HG02981 (cell line): ENCODE measurements around the gene MIEF2.

ENCODE experiments used
- ATAC-seq: cut with Tn5 transposase; IDR thresholded peaks from one replicate; pipeline ENCODE4 v1.9.1; 2021; ENCODE audit warnings: mild to moderate bottlenecking, moderate library complexity; ENCODE audit not compliant: unreplicated experiment

The MIEF2 gene

GRCh38 chr17:18254888-18255649 lies 5.4 kb upstream of the MIEF2 start:
- no peak for ATAC-seq

- no peak for ATAC-seq
Measured at GRCh38 chr17:18256351-18256750, 4.1 kb upstream of the MIEF2 start.

- ATAC-seq, result no peak
Measured at GRCh38 chr17:18256776-18257175, 3.7 kb upstream of the MIEF2 start.

DNA sequence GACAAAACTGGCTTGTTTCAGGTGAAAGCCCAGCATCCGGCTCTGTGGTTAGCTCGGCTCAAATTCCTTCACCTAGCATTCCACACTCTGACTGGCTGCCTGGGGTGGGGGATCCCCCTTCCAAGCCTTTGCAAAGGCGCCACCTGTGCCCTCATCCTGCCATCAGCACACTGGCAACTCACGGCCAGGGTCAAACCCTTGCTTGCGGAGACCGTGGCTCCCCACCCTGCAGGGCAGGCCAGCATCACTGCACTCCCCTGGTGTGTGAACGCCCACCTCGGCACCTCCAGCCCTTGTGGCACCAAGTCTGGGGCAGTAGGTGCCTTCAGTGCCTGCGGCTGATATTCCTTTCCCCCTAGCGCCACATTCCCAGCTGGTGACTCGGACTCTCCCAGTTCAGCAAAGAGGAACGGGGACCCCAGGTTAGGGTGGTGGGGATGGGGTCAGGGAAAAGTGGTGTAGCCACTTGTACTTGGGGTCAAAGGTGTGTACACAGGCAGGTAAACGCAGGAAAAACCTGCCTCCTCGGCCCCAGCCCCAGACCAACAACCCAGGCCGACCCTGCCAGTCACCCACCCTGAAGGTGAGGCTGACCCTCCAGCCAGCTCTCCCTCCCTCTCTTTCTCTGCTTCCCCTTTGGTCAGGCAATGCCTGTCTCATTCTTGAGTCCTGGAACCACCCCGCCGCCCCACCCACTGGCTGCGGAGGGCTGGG lies 3.0 kb upstream of the MIEF2 start:
- no peak for ATAC-seq

- ATAC-seq, result peak; percentile 36
Measured at GRCh38 chr17:18257982-18258355, 2.5 kb upstream of the MIEF2 start.

DNA sequence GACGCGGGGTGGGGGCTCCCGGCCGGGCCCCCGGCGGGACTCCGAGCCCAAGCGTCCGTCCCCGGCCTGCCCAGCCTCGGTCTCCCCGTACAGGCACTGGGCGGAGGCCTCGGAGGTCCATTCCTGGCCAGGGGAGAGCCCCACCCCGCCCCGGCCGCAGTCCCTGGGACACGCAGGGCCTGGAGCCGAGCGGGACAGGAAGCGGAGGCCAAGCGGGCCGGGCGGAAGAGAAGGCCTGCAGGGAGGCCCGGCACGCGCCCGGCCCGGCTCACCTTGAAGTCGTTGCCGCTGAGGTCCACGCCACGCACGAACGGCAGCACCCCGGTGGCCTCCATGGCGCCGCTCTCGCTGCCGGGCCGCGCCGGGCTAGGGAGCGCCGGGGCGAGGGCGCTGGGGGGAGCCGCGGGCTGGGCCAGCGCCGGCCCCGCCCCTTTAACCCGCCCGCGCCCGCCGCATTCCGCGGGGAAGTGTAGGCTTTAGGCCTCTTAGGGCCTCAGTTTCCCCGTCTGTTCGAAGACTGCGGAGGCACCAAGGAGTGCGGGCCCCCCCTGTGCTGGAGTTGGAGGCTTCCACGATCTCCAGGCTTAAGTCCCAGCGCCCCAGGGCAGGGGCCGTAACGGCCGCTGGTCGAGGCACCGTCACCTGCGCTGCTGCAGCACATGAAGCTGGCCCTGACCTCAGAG lies 2.0 kb upstream of the MIEF2 start, which contains the start of gene FLII:
Gene FLII (minus strand): TSS at position 383 of the 683 bp plus-strand sequence. CDS start 48 bp downstream, at position 335.
- ATAC-seq, result peak; percentile 28

- ATAC-seq, result peak; percentile 2
Measured at GRCh38 chr17:18259621-18260331, 686 bp upstream of the MIEF2 start.

DNA sequence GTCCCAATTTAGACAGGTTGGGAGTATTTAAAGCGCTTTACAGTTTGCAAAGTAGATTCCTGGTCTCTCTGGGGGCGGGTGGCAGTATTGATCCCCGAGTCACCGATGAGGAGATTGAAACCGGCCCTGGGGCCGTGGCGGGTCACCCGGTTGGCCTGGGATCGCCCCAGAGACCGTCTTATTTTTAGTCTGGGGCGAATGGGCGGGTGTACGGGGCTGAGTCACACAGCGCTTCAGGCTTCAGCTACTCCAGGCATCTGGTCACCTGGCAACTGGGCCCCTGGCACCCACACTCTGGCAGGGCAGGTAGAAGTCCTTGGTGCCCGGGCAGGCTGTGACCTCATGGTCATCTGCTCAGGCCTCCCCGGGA lies 669 bp downstream of the MIEF2 start:
- ATAC-seq, result no peak

- ATAC-seq, result no peak
Measured at GRCh38 chr17:18261659-18262058, 1.2 kb downstream of the MIEF2 start.

GRCh38 chr17:18262111-18262510 lies 1.6 kb downstream of the MIEF2 start:
- ATAC-seq, result no peak

DNA sequence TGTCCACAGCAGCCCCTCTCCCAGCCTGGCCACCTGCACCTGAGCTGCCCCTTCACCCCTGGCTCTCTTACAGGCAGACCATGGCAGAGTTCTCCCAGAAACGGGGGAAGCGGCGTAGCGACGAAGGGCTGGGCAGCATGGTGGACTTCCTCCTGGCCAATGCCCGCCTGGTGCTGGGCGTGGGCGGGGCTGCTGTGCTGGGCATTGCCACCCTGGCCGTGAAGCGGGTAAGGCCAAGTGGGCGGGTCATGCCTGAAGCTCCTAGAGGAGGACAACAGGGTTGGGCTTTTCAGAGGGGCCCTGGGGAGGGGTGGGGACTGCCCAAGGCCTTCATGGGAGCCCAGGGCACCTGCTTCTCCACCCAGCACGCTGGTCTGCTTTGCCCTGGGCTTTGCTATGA lies 2.2 kb downstream of the MIEF2 start:
- no peak for ATAC-seq

- ATAC-seq, result no peak
Measured at GRCh38 chr17:18263885-18264682, 3.6 kb downstream of the MIEF2 start.

DNA sequence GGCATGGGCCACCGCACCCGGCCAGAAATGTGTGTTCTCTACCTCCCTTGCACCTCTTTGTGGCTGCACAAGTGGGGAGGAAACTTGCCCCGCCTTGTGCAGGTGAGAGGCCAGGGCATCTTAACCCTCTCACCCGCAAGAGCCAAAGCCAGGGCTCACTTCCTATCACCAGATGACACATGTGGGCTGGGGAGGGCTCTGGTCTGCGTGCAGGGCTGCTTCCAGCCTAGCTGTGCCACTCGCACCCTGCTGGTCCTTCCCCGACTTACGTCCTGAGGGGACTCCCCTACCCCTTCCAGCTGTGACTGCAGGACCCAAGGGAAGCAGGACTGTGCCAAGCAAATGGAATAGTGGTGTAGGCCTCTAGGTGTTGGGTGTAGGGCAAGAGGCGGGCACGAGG lies 6.9 kb downstream of the MIEF2 start:
- ATAC-seq, result no peak

DNA sequence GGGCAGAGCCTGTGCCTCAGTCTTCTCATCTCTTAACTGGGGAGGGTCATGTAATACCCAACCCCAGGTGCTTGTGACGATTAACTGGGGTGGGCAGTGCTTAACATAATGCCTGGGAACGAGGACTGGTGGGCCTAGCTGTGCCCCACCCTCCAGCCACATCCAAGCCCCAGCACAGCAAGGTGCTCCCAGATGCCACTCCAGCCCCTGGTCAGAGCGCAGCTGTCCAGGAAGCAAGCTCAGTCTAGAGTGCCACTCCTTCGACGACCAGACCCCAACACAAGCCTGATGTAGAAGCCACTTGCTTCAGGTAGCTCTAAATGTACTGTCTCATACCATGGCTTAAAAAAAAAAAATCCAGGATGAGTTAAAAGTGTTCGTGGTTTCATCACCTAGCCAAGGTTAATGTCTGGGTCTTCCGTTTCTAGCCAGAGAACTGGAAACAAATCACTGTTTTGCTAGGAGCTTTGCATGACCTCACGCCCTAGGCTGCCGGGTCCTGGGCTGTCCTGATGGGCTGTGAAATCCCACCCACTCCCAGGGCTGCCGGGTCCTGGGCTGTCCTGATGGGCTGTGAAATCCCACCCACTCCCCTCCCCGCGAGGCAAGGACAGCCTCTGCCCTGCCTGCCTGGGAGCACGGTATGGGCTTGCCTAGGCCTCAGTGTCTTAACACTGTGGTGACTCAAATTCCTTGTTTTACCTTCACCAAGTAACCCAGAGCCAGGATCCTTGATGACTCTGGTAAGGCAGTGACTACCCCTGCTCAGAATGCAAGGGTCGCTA lies 7.7 kb downstream of the MIEF2 start:
- ATAC-seq, result no peak

DNA sequence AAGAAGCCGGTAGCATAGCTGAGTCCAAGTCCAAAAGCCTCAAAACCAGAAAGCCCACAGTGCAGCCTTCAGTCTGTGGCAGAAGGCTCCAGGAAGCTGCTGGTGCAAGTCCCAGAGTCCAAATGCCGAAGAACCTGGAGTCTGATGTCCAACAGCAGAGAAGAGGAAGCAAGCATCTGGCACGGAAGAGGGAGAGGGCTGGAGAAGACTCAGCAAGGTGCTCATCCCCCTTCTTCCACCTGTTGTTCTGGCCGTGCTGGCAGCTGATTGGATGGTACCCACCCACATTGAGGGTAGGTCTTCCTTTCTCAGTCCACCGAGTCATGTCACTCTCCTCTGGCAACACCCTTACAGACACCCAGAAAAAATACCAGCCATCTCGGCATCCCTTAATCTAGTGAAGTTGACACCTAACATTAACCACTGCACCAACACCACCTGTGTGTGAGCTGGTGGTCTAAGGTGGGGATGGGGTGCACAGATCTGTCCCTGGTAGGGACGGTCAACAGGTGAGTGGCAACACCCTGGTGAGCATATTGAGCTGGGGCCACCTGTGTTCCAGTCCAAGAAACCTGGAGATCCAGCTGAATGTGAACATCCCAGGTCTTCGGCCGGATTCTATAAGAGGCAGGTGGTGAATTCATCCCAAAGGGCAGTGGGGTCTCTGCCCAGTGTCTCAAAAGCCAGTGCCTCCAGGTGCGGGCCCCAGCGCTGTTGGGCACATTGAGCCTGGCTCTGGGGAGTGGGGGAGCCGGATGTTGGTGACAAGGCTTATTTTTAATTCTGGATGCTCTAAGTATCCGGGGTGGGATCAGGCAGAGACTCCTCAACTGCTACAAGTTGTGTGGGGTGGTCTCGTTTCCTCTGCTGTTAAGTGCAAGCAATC lies 9.8 kb downstream of the MIEF2 start:
- ATAC-seq, result no peak

DNA sequence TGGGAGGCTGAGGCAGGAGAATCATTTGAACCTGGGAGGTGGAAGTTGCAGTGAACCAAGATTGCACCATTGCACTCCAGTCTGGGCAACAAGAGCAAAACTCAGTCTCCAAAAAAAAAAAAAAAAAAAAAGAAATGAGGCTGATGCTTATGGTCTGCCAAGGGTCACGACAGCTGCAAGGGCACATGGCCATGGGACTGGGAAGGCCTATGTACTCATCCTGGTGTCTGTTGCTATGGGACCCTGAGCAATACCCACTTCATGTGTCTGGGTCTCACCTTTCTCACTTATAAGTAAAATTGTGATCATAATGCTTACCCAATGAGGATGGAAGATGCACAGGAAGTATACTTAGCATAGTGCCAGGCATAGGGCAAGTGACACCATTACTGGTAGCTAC lies 16.6 kb downstream of the MIEF2 start:
- ATAC-seq, result no peak

- no peak for ATAC-seq
Measured at GRCh38 chr17:18278867-18279266, 18.4 kb downstream of the MIEF2 start.

DNA sequence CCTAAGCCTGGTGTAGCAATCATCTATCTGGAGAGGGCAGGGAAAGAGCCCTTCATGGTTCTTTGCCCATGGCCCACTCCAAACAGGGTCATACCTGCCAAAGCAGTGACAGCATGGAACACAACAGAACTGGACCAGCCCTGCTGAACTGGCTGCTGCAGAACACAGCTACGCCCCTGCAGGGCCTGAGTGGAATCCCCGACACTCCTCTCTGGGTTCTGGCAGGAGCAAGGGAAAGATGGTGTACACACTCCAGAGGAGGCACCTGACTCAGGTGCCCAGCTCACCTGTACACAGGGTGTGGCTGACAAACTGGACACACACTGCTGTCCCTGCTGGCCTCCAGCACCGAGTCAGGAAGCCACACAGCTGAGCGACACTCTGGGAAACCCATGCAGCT lies 19.8 kb downstream of the MIEF2 start:
- no peak for ATAC-seq
